ENCODE data around the gene GABRR1.

The GABRR1 gene

GRCh38 chr6:89215391-89215790 is 1.8 kb downstream of the GABRR1 start:
- DNase-seq (ENCODE audit: low read depth), result no peak

DNA sequence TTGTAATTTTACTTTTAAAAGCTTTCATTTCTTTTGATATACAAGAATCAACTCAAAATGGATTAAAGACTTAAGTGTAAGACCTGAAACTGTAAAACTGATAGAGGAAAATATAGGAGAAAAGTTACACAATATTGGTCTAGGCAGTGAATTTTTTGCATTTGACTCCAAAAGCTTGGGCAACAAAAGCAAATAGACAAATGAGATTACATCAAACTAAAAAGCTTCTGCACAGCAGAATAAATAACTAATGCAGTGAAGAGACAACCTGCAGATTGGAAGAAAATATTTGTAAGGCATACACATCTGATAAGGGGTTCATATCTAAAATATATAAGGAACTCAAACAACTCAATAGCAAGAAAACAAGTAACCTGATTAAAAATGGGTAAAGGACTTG is 3.0 kb downstream of the GABRR1 start:
- DNase-seq (ENCODE audit: low read depth), result no peak

DNA sequence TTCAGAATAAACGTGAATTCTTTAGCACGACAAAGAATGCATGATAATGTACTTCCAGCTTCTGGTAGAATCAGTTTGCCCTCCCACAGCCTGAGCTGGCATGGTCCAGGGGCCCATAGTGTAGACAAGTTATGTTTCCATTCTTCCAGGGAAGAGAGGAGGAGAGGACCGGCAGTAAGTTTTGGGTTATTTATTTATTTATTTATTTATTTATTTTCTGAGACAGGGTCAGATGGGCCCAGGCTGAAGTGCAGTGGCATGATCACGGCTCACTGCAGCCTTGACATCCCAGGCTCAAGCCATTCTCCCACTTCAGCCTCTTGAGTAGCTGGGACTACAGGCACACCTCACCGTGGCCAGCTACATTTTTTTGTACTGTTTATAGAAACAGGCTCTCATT is 4.7 kb downstream of the GABRR1 start:
- no peak for DNase-seq (ENCODE audit: low read depth)

- peak; percentile 7 for DNase-seq (ENCODE audit: low read depth)
Measured at GRCh38 chr6:89209457-89209856, 7.7 kb downstream of the GABRR1 start.

DNA sequence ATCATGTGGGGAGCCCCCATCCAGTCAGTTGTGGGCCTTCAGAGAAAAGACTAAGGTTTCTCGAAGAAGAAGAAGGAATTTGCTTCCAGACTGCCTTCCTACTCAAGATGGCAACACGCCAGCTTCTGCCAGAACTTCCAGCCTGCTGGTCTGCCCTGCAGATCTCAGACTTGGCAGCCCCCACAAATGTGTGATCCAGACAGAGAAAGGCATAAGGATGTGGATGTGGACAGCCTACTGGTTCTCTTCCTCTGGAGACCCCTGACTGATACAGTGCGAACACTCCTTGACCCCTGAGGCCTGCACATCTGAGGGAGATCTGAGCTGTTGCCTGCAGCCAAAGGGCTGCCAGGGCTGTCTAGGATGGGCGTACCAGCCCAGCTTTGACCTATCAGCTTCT is 8.6 kb downstream of the GABRR1 start:
- DNase-seq (ENCODE audit: low read depth), result no peak

- DNase-seq (ENCODE audit: low read depth), result no peak
Measured at GRCh38 chr6:89205819-89206218, 11.3 kb downstream of the GABRR1 start.

GRCh38 chr6:89204096-89204495 is 13.1 kb downstream of the GABRR1 start:
- no peak for DNase-seq (ENCODE audit: low read depth)

DNA sequence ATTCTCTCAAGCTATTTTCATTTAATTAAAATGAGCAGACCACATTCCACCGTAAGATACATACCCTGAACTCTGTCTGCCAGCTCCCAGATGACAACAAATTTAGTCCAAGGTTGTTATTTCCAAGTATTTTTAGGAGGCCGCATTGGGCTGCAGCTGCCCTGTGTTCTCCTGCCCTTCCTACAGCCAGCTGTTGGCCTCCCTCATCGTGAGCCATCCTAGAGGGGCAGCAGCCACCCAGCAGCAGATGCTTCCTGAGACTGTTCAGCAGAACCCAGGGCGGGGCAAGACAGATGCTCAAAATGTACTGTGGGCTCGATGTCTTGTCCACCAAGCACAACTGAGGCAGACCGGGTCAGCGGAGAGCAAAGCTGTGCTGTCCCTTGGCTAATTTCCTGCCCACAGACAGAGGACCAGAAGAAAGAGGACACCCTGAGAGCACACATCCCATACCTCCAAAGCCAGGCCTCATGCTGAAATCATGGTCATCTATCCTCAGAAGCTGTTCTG is 16.4 kb downstream of the GABRR1 start:
- DNase-seq (ENCODE audit: low read depth), result no peak

- DNase-seq (ENCODE audit: low read depth), result no peak
Measured at GRCh38 chr6:89199579-89199978, 17.6 kb downstream of the GABRR1 start.

DNA sequence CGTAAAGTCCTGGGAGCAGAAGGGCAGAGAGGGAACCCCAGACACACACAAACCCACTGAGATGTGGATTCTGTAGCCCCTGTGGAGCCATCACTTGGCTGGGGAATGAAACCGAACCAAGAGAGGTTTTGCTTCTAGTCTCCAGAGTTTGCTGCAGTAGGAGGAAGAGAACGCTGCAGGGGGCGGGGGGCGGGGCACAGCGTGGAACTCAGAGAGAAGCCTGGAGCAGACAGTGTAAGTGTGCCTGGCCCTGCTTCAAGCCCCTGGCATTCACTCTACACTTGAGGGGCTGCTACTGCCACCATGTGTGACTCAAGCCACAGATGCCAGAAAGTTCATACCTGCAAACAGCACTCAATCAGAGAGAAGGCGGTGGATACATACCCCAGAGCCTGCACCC is 18.9 kb downstream of the GABRR1 start:
- no peak for DNase-seq (ENCODE audit: low read depth)

- DNase-seq (ENCODE audit: low read depth), result no peak
Measured at GRCh38 chr6:89197141-89197540, 20.0 kb downstream of the GABRR1 start.

DNA sequence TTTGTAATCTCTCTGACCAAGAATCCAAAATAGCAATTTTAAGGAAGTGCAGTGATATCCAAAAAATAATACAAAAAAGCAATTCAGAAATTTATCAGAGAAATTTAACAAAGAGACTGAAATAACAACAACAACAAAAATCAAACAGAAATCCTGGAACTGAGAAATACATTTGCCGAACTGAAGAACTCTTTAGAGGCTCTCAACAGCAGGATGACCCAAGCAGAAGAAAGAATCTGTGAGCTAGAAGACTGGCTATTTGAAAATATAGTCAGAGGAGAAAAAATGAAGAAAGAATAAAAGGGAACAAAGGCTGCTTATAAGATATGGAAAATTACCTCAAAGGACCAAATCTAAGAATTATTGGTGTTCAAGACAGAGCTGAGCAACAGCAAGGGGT is 22.6 kb downstream of the GABRR1 start:
- no peak for DNase-seq (ENCODE audit: low read depth)

GRCh38 chr6:89190741-89191140 is 26.4 kb downstream of the GABRR1 start:
- DNase-seq (ENCODE audit: low read depth), result no peak

DNA sequence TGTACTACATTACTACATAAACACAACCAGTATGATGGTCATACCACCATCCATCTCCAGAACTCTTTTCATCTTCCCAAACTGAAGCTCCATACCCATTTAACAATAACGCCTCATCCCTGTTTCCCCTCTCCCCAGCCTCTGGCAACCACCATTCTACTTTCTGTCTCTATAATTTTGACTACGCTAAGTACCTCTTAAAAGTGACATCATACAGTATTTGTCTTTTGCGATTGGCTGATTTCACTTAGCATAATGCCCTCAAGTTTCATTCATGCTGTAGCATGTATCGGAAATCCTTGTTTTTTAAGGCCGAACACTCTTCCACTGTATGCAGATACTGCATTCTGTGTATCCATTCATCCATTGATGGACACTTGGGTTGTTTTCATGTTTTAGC is 29.7 kb downstream of the GABRR1 start:
- DNase-seq (ENCODE audit: low read depth), result no peak

DNA sequence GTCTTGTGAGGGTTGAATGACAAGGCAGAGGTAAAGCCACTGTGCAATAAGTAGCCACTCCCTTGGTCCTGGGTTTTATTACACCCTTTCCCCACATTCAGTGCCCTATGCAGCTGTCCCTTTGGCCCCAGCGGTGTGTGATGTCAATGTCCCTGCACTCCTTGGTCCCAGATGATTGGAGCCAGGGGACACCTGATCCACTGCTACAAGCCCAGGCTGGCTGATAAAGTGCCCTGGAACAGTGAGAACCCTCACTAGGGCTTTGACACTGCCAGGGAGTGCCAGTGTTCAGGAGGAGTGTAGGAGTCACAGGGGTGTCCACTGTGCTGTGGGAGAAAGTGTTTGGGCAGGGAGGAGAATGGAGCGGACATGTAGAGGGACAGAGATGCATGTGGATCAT is 30.4 kb downstream of the GABRR1 start:
- DNase-seq (ENCODE audit: low read depth), result no peak

DNA sequence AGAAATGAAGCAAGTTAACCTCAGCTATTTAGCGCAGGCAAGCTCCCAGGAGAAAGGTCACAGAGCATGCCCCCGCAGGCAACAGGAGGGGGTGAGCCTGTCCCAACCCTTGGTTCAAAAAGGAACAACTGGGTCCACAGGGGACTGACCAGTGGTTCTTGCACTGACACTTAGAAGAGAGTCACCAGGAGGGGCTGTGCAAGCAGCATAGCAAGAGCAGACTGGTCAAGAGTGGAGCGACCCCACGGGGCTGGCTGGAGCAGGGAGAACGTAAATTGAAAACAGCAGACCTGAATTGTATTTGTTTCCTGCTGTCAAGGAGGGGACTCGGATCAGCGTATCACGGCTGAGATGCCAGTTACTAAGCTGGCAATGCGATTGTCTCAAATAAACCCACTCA is 32.8 kb downstream of the GABRR1 start:
- no peak for DNase-seq (ENCODE audit: low read depth)

GRCh38 chr6:89183294-89183693 is 33.9 kb downstream of the GABRR1 start:
- no peak for DNase-seq (ENCODE audit: low read depth)

DNA sequence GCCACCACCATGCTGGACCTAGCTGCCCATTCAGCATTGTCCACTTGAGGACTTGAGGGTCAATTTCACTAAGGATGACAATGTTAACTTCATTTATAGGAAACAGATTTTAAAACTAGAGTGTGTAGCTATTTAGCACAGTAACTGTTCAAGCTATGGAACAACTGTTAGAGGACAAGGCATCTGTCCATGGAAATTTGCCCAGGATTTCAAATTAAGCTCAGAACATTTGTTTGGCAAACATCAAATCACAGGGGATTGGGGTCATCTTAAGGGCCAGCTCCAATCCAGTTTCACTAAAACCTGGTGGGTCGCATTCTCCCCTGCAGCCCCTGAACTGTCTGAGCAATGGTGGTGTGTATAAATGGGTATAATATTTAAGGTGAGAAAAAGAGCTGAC is 36.2 kb downstream of the GABRR1 start:
- no peak for DNase-seq (ENCODE audit: low read depth)

DNA sequence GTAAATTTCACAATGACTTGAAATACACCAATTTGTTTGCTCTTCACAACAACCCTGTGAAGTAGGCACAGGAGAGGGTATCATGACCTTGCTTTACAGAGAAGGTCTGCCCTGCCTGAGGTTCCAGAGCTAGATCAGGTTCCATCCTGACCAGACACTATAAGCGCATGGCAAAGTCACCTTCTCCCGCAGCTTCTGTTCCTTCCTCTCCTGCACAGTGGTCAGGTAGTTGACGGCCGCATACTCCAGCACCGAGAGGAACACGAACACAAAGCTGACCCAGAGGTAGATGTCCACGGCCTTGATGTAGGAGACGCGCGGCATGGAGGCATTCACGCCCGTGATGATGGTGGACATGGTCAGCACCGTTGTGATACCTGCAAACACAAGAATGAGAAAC is 37.0 kb downstream of the GABRR1 start:
- no peak for DNase-seq (ENCODE audit: low read depth)

- no peak for DNase-seq (ENCODE audit: low read depth)
Measured at GRCh38 chr6:89173634-89174033, 43.5 kb downstream of the GABRR1 start.

GRCh38 chr6:89172131-89172530 is 45.0 kb downstream of the GABRR1 start:
- DNase-seq (ENCODE audit: low read depth), result no peak

GRCh38 chr6:89162047-89162371 is 55.1 kb downstream of the GABRR1 start:
- no peak for DNase-seq (ENCODE audit: low read depth)

GRCh38 chr6:89161326-89162046 is 55.7 kb downstream of the GABRR1 start:
- no peak for DNase-seq (ENCODE audit: low read depth)

DNA sequence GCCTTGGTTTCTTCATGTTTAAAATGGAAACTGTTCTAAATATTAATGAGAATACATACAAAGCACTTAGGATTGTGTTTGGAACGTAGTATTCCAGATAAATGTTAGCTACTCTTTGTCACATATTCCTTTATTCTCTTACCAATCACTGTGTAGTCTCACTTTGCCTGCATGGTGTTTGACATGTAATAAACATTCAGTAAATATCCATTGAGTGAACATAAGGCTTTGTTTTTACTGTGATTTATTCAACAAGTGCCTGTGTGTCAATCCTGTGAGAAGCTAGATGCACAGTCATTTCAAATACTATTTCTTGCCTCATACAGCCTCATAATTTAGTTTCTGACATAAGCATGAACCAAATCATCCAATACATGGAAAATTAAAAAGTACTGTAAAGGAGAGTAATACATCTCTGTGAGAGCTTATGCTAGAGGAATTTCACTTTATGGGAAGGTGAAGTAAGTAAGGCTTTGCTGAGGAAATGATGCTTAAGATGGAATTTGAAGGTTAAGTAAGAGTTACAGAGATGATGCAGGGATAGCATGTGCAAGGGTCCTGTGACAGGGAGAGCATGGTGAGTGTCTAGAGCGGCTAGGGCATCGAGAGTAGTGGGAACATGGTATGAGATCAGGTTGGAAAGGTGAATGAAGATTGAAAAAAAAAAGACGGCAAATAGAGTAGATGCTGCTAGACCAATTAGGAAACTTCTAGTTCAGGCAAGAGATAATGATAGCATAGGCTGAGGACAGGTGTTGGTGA is 56.6 kb downstream of the GABRR1 start:
- no peak for DNase-seq (ENCODE audit: low read depth)
